ENCODE measurements around the gene ADIPOR2. TPM values are rescaled to one million over a fixed set of nuclear protein-coding genes. Genes with fewer than 3 reads are reported as not detected.

ADIPOR2 gene
- total and polyA plus RNA-seq, 2 of the 4 experiments (the other 2 are of a cell fraction) = 20.0 to 24.9 TPM

- POLR2A ChIA-PET (ENCODE audit: unreplicated experiment) = no interaction called here
- in situ Hi-C loops (cut with MboI; ENCODE audit: low sequenced_read_pairs) (loop anchor here (10.0 to 25.0 kb wide), 3 partner anchors 217 to 777 kb away; no protein-coding TSS in a partner anchor), intact Hi-C loops (cut with micrococcal nuclease) (no loop called here), dilution Hi-C loops (cut with HindIII; ENCODE audit: low sequenced_read_pairs, unreplicated experiment) (no loop called here)
- H2BK20ac ChIP-seq (ENCODE audit: low read depth, low read length) = no peak overlapping the region
- TF ChIP-seq SMC3 (IDR thresholded peaks at IDR 0.05; ENCODE audit: low read depth, low read length) = no peak
- TF ChIP-seq, protein P1, sequence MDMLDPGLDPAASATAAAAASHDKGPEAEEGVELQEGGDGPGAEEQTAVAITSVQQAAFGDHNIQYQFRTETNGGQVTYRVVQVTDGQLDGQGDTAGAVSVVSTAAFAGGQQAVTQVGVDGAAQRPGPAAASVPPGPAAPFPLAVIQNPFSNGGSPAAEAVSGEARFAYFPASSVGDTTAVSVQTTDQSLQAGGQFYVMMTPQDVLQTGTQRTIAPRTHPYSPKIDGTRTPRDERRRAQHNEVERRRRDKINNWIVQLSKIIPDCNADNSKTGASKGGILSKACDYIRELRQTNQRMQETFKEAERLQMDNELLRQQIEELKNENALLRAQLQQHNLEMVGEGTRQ (IDR thresholded peaks at IDR 0.05; ENCODE audit: low read depth, low read length) = no peak
- no peak for TF ChIP-seq MXI1 (IDR thresholded peaks at IDR 0.05; ENCODE audit: borderline replicate concordance, low read depth, low read length)
- TF ChIP-seq, protein P2, sequence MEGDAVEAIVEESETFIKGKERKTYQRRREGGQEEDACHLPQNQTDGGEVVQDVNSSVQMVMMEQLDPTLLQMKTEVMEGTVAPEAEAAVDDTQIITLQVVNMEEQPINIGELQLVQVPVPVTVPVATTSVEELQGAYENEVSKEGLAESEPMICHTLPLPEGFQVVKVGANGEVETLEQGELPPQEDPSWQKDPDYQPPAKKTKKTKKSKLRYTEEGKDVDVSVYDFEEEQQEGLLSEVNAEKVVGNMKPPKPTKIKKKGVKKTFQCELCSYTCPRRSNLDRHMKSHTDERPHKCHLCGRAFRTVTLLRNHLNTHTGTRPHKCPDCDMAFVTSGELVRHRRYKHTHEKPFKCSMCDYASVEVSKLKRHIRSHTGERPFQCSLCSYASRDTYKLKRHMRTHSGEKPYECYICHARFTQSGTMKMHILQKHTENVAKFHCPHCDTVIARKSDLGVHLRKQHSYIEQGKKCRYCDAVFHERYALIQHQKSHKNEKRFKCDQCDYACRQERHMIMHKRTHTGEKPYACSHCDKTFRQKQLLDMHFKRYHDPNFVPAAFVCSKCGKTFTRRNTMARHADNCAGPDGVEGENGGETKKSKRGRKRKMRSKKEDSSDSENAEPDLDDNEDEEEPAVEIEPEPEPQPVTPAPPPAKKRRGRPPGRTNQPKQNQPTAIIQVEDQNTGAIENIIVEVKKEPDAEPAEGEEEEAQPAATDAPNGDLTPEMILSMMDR (conservative IDR thresholded peaks at IDR 0.05; ENCODE audit: low read depth, low read length) = no peak
- TF ChIP-seq FOS (IDR thresholded peaks at IDR 0.05; ENCODE audit: low read depth, low read length) = no peak
- TF ChIP-seq POLR2A (IDR thresholded peaks at IDR 0.05; ENCODE audit: low read depth, low read length) = no peak
- no peak for TF ChIP-seq MAFK (IDR thresholded peaks at IDR 0.05; ENCODE audit: low read depth, low read length)
- TF ChIP-seq BHLHE40 (IDR thresholded peaks at IDR 0.05; ENCODE audit: low read depth, low read length) = no peak
- TF ChIP-seq MAZ (IDR thresholded peaks at IDR 0.05; ENCODE audit: borderline replicate concordance, low read depth, low read length) = no peak
- TF ChIP-seq RFX5 (IDR thresholded peaks at IDR 0.05; ENCODE audit: low read depth, low read length) = no peak
- no peak for TF ChIP-seq CHD1 (IDR thresholded peaks at IDR 0.05; ENCODE audit: low read depth, low read length)
- no peak for TF ChIP-seq NFE2L2 (IDR thresholded peaks at IDR 0.05; ENCODE audit: low read depth, low read length)
- no peak for TF ChIP-seq RAD21 (IDR thresholded peaks at IDR 0.05; ENCODE audit: low read length)
- TF ChIP-seq CEBPB (IDR thresholded peaks at IDR 0.05; ENCODE audit: low read depth, low read length) = no peak
- peaks cover 7% of the 10 kb centered on the region; the same call in 1 of the 2 replicates for H3K9me1 ChIP-seq (ENCODE audit: insufficient read depth, low read length)
- H2BK15ac ChIP-seq (ENCODE audit: low read depth, low read length) = no peak overlapping the region
- WGBS, 2 experiments (ENCODE audit: extremely low coverage in 2 of 2, insufficient read length in 1 of 2) = 84% methylated on average over 9 of the region's 19 CpGs; no CpG with 5 or more reads in 1 of the 2 experiments
- no peak overlapping the region for H3K9ac ChIP-seq (ENCODE audit: low read depth, low read length)
- no peak overlapping the region for H3K56ac ChIP-seq (ENCODE audit: extremely low read depth, insufficient read depth, low read length)
- ATAC-seq (ENCODE audit: low read depth) (no peak), DNase-seq (no peak)
- H3K4ac ChIP-seq (ENCODE audit: low read depth, low read length) = no peak overlapping the region
- no peaks in the 10 kb centered on the region for H3K79me1 ChIP-seq (ENCODE audit: low read depth in 1 of 2, low read length in 2 of 2)
- H2AK5ac ChIP-seq (ENCODE audit: low read depth, low read length) = no peak overlapping the region
- no peaks in the 10 kb centered on the region; the same call in 1 of the 2 replicates for H3K27me3 ChIP-seq (ENCODE audit: control insufficient read depth, insufficient read depth, low read length)
- no peaks in the 10 kb centered on the region for H3K36me3 ChIP-seq (ENCODE audit: control insufficient read depth, insufficient read depth, low read length)
- CTCF ChIA-PET = no interaction called here
- no peak overlapping the region for H3K4me3 ChIP-seq (ENCODE audit: insufficient read depth, low read depth, low read length)
- H3K23ac ChIP-seq (ENCODE audit: low read depth, low read length) = no peak overlapping the region
- no peak overlapping the region for H3K14ac ChIP-seq (replicated peaks; ENCODE audit: low read depth, low read length)
- H2BK5ac ChIP-seq (ENCODE audit: low read depth, low read length, poor library complexity, severe bottlenecking) = no peak overlapping the region
- H2AK9ac ChIP-seq (replicated peaks; ENCODE audit: low read depth, low read length, poor library complexity) = no peak overlapping the region
- BruUV-seq (replicated peaks) = no TSS peak
- no peaks in the 10 kb centered on the region for H3K9me3 ChIP-seq (ENCODE audit: control insufficient read depth, insufficient read depth, low read length)
- H3K27ac ChIP-seq (ENCODE audit: insufficient read depth, low read length) = no peak overlapping the region
- H4K20me1 ChIP-seq (ENCODE audit: insufficient read depth, low read length) = no peaks in the 10 kb centered on the region
- H4K5ac ChIP-seq (ENCODE audit: low read depth, low read length) = no peak overlapping the region
- no peak overlapping the region for H2BK120ac ChIP-seq (ENCODE audit: low read depth, low read length)
- no peak overlapping the region for H4K8ac ChIP-seq (ENCODE audit: low read depth in 2 of 2, low read length in 2 of 2)
- no peak overlapping the region for H3K4me2 ChIP-seq (ENCODE audit: low read depth, low read length)
- no peak overlapping the region for H3K18ac ChIP-seq (ENCODE audit: low read depth, low read length)
- H4K91ac ChIP-seq (ENCODE audit: insufficient read depth, low read depth, low read length) = no peak overlapping the region
- no peaks in the 10 kb centered on the region; the same call in 1 of the 2 replicates for H3K4me1 ChIP-seq (ENCODE audit: control insufficient read depth, insufficient read depth, low read length)
- H2AFZ ChIP-seq (replicated peaks; ENCODE audit: low read length, poor library complexity) = no peak overlapping the region
Measured at GRCh38 chr12:1808036-1808797, 117.3 kb downstream of the ADIPOR2 start.
